Muscle of back (tissue), 11 donors: ENCODE data around the gene SPATS2. TPM values are rescaled to one million over a fixed set of nuclear protein-coding genes. Genes with fewer than 3 reads are reported as not detected.

Source experiments
- DNase-seq, 3 donors: peaks; one replicate each; pipeline versions ENCODE4 v3.0.0 to v3.0.0-alpha.2; 2013
- polyA plus RNA-seq, 10 donors: library from polyadenylated mRNA; unstranded; fragments of 120-200 nt; gene quantifications; one replicate each; pipeline ENCODE4 v1.2.1, GENCODE V29; 2013; ENCODE audit not compliant: insufficient read length in 10 of 10

Gene SPATS2
- polyA plus RNA-seq, 10 donors: 23.0 to 37.0 (median 28.1) TPM

DNA sequence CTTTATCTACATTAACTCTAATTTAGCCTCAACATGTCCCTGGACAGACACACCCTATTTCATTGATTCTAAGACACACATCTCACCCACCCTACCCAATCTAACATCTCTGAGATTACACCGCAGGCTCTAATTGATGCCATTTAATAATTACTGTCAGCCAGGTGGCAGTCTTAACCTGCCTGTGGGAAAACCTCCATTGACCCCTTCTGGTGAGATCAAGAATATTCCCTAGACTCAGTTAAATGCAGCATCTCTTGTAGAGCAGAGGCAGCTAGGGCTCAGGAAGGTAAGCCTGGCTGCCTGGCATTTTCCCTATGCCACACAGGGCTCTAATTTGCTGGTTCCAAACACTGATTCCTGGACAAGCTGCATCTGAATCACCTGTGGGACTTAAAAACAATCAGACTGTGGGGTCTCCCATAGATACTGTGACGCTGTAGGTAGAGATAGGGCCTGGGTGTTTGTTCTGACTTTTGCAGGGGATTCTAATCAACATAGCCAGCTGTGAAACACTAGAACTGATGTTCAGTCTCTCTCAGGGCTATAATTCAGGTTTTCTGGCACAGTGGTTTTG lies 186.3 kb downstream of the SPATS2 start:
- DNase-seq: no peak

- DNase-seq: no peak
Observed at GRCh38 chr12:49554266-49554665, 187.0 kb downstream of the SPATS2 start.

DNA sequence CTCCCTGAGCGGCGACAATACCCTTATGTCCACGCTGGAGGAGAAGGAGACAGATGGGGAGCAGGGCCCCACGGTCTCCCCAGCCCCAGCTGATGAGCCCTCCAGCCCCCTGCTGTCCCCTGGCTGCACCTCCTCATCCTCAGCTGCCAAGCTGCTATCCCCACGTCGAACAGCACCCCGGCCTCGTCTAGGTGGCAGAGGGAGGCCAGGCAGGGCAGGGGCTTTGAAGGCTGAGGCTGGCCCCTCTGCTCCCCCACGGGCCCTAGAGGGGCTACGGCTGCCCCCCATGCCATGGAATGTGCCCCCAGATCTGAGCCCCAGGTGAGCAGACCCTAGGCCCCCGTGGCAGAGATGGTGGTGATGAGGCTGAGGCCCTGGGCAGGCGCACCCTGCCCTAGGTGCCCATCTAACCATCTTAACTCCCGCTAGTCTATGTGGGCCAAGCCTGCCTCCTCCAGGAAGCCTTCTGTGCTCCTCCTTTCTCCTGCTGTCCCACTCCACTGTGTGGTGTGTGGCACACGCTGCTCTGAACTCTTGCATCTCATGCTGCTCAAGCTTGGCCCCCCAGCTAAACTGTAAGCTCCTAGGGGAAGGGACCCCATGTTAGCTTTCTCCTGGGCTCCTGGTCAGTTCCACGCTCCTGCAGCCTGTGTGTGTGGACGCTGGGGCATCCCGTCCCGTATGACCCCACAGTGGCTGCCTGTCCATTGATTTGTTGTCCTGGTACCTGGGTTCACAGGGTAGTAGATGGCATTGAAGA lies 188.5 kb downstream of the SPATS2 start:
- no peak for DNase-seq

- DNase-seq: no peak
Observed at GRCh38 chr12:49556391-49557186, 189.3 kb downstream of the SPATS2 start.

- no peak for DNase-seq
Observed at GRCh38 chr12:49557187-49557916, 190.1 kb downstream of the SPATS2 start.

GRCh38 chr12:49557917-49558215 lies 190.6 kb downstream of the SPATS2 start:
- DNase-seq: no peak

DNA sequence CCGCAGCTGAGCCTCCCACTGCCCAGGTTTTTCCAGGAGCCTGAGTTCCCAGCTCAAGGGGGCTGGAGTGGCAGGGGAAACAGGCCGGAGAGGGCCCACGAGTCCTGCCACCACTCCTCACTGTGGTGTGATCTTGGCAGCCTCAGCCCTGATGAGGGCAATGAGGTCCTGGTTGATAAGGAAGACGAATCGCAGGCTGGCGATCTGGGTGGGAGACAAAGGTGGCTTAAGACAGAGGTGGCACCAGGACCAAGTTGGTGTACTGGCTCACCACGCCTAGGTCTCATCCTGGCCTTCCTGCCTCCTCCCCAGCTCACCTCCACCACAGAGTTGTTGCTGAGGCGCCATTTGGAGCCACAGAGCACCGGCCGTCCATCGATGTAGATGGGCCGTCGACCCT lies 191.3 kb downstream of the SPATS2 start:
- no peak for DNase-seq

DNA sequence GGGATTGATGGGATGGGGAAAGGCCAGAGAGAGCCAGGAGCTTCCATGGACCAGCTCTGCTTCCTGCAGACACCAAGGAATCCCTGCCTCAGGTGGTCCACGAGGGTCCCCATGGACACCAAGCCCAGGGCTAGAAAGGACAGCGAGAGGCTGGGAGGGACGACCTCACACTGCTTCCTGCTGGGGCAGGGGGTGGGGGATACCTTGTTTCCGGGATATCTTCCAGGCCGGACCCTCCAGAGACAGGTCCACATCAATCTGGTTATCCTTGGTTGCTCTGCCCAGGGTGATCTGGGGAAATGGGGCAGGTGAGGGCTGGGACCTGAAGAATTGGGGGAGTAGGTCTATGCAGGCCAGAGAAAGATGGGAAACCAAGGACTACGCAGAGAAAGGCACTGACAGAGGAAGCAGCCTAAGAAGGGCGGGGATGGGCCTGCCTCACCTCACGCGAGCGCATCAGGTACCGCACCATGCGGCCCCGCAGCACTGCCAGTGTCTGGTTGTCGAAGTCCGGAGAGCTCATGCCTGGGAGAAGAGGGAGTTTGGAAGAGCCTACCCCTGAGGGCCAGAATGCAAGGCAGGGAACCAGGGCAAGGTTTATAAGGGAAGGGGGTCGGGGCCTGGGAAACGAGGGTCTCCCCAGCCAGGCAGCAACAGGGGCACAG lies 191.9 kb downstream of the SPATS2 start:
- no peak for DNase-seq

- DNase-seq: no peak
Observed at GRCh38 chr12:49560695-49561094, 193.4 kb downstream of the SPATS2 start.

DNA sequence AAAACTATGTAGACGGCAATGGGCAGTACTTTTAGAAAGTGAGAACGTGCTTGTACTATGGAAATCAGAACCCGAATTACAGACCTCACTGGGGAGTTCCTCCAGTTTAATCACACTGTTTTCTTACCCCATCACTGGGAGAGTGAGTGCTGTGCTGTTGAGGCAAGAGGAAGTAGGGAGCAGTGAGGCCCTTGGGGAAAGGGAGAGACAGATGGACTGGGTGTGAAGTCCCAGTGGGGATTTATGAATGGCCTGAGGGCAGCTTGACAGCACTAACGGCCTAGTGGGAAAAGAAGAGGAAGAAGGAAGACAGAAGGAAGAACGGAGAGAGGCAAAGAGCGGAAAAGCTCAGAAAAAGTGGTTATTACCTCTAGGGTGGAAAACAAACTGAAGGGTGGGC lies 195.0 kb downstream of the SPATS2 start:
- no peak for DNase-seq

- no peak for DNase-seq
Observed at GRCh38 chr12:49562831-49563230, 195.6 kb downstream of the SPATS2 start.

- no peak for DNase-seq
Observed at GRCh38 chr12:49563951-49564685, 196.9 kb downstream of the SPATS2 start.

DNA sequence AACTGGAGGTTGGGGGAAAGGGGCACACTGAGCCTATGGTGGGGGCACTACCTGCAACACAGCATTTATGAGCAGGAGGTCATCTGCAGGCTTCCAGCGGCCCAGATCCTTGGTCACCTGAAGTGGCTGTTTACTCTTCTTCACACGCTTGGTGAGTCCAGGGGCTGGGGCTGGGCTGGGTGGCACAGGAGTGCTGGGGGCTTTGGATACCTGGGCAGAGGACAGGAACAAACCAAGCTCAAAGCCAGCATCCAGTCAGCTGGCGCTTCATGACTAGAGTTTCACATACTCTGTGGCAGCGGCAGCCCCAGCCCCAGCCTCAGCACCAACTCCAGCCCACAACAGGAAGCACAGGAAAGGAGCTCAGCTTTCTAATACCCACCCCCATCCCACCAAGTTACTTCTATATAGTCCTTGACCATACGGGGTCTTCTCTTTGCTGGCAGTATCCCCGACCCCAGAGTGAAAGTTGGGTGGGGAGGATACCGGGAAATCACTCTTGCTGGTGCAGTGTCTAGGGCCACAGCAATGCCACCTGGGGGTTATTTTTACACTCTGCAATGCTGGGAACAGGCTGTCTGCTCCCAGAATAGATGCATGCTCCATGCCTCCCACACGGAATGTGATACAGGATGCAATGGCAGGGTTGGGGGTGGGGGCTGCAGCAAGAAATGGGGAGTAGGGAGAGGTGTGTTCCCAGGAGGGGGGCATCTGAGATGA lies 197.6 kb downstream of the SPATS2 start:
- DNase-seq: no peak

- no peak for DNase-seq
Observed at GRCh38 chr12:49565406-49566265, 198.4 kb downstream of the SPATS2 start.

DNA sequence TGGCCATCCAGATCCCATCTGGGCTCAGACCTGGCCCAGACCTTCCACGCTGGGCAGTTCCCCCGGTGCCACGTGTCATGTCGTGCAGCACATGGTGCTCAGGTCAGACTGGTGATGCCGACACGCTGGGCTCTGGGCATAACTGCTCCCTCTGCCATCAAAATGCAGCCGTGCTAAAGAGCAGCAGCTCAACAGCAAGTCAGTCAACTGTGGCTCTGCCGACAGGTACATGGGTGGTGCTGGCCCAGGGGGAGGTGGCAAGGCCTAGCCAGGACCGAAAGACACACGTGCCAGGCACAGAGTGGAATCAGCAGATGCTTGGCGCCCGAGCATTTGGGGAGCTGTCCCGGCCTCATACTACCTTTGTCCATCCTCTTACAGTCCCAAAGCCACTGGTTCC lies 199.1 kb downstream of the SPATS2 start:
- DNase-seq: no peak

- DNase-seq: peak in 1 of 3 donors; percentile 34
Observed at GRCh38 chr12:49567302-49567610, 200.0 kb downstream of the SPATS2 start.

DNA sequence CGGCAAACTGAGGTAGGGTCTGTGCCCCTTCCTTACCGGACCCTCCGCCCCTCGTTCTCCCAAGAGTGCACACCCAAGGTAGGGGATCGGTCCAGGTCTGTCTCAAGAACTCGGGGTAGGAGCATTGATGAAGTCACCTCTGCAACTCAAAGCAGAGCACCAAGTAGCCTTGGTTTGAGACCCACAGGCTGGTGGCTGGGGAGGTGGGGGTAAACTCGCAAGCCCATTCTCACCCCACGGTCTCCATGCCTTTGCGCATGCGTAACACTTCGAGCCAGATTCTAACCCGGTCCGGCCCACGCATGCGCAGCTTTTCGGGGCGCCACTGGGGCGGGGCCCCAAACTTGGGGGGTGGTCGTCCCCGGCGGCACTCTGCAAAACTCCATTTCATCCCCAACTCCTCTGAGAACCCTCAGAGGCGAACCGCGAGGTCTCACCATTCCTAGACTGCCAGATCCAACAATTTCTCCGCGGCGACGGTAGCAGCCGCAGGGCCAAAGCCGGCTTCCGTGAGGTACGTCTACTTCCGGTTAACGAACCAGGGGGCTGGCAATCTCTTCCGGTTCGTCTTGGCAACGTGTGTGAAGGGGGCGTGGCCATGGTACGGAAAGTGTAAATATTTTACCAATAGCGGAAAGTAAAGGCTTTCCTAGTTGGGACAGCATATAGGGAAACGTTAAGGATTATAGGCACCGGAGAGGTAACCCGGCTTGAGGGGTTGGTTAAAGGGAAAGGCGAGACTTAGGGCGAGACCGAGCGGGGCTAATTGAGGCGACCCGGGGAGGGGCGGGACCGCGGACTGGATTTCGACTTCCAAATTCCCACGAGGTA lies 200.6 kb downstream of the SPATS2 start, which contains the start of gene MCRS1:
MCRS1 (minus strand) TSS at position 532 of the 831 bp plus-strand sequence. CDS start 1,411 bp downstream, outside the sequence.
- DNase-seq: peak; percentile 92 to 97 (median 93)

GRCh38 chr12:49568442-49569162 lies 201.3 kb downstream of the SPATS2 start:
- no peak for DNase-seq
